Measurements from ENCODE around the gene CNTN4.

The CNTN4 gene

GRCh38 chr3:2862366-2862765, 763.7 kb downstream of the CNTN4 start:
- no peaks in the 10 kb centered on the region for H3K4me1 ChIP-seq (ENCODE audit: control insufficient read depth, insufficient read depth, low read depth, low read length)
- H2AFZ ChIP-seq (ENCODE audit: low read depth, low read length) = no peak overlapping the region
- 89% methylated on average over 1 of the region's 1 CpG for WGBS
- no peaks in the 10 kb centered on the region for H3K9me3 ChIP-seq (ENCODE audit: control insufficient read depth, low read length)
- H3K9ac ChIP-seq (ENCODE audit: low read length) = no peak overlapping the region
- no peak overlapping the region for H3K4ac ChIP-seq (ENCODE audit: low read depth in 1 of 2, low read length in 2 of 2)
- H3K18ac ChIP-seq (ENCODE audit: low read depth in 1 of 2, low read length in 2 of 2) = no peak overlapping the region
- no peak overlapping the region for H4K8ac ChIP-seq (ENCODE audit: low read length)
- no peak overlapping the region for H3K14ac ChIP-seq (ENCODE audit: low read length in 2 of 2)
- no peaks in the 10 kb centered on the region for H3K36me3 ChIP-seq (ENCODE audit: control insufficient read depth in 1 of 2, insufficient read depth in 2 of 2, low read depth in 1 of 2, low read length in 2 of 2)
- DNase-seq = no peak
- no peak overlapping the region for H3K4me2 ChIP-seq (ENCODE audit: low read length, poor library complexity, severe bottlenecking)
- no peak overlapping the region for H2AK5ac ChIP-seq (ENCODE audit: low read length, severe bottlenecking)
- H3K23ac ChIP-seq (ENCODE audit: low read length in 2 of 2) = no peak overlapping the region
- H3K4me3 ChIP-seq (ENCODE audit: insufficient read depth in 1 of 2, low read depth in 1 of 2, low read length in 2 of 2) = no peak overlapping the region
- H2BK15ac ChIP-seq (ENCODE audit: low read depth, poor library complexity, severe bottlenecking) = no peak overlapping the region
- no peak overlapping the region for H4K91ac ChIP-seq (ENCODE audit: low read length)
- H2BK12ac ChIP-seq (ENCODE audit: low read length in 2 of 2) = no peak overlapping the region
- no peak overlapping the region for H2BK120ac ChIP-seq (ENCODE audit: low read depth, low read length)
- no peaks in the 10 kb centered on the region for H3K27me3 ChIP-seq (ENCODE audit: control insufficient read depth in 1 of 2, insufficient read depth in 1 of 2, low read length in 2 of 2)
- no peaks in the 10 kb centered on the region for H3K79me1 ChIP-seq (replicated peaks; ENCODE audit: low read length, poor library complexity, severe bottlenecking)
- H2BK5ac ChIP-seq (ENCODE audit: low read depth, low read length, poor library complexity, severe bottlenecking) = no peak overlapping the region
- no peak overlapping the region for H3K27ac ChIP-seq (ENCODE audit: low read length, poor library complexity, severe bottlenecking)

- Histone ChIP-seq H3K4me2 (ENCODE audit: low read length, poor library complexity, severe bottlenecking) (no peak overlapping the region), H2AK5ac (ENCODE audit: low read length, severe bottlenecking) (no peak overlapping the region), H2BK5ac (ENCODE audit: low read depth, low read length, poor library complexity, severe bottlenecking) (no peak overlapping the region), H2AFZ (ENCODE audit: low read depth, low read length) (no peak overlapping the region), H3K27me3 (ENCODE audit: control insufficient read depth in 1 of 2, insufficient read depth in 1 of 2, low read length in 2 of 2) (no peaks in the 10 kb centered on the region), H2BK12ac (ENCODE audit: low read length in 2 of 2) (no peak overlapping the region), H3K9ac (ENCODE audit: low read length) (no peak overlapping the region), H4K8ac (ENCODE audit: low read length) (no peak overlapping the region), H3K23ac (ENCODE audit: low read length in 2 of 2) (no peak overlapping the region), H2BK120ac (ENCODE audit: low read depth, low read length) (no peak overlapping the region), H3K14ac (ENCODE audit: low read length in 2 of 2) (no peak overlapping the region), H3K4me1 (ENCODE audit: control insufficient read depth, insufficient read depth, low read depth, low read length) (no peaks in the 10 kb centered on the region), H3K9me3 (ENCODE audit: control insufficient read depth, low read length) (no peaks in the 10 kb centered on the region), H2BK15ac (ENCODE audit: low read depth, poor library complexity, severe bottlenecking) (no peak overlapping the region), H3K18ac (ENCODE audit: low read depth in 1 of 2, low read length in 2 of 2) (no peak overlapping the region), H3K27ac (ENCODE audit: low read length, poor library complexity, severe bottlenecking) (no peak overlapping the region), H3K36me3 (ENCODE audit: control insufficient read depth in 1 of 2, insufficient read depth in 2 of 2, low read depth in 1 of 2, low read length in 2 of 2) (no peaks in the 10 kb centered on the region), H3K79me1 (replicated peaks; ENCODE audit: low read length, poor library complexity, severe bottlenecking) (no peaks in the 10 kb centered on the region), H4K91ac (ENCODE audit: low read length) (no peak overlapping the region), H3K4ac (ENCODE audit: low read depth in 1 of 2, low read length in 2 of 2) (no peak overlapping the region), H3K4me3 (ENCODE audit: insufficient read depth in 1 of 2, low read depth in 1 of 2, low read length in 2 of 2) (no peak overlapping the region)
- 100% methylated on average over 1 of the region's 2 CpGs for WGBS
- no peak for DNase-seq
Observed at GRCh38 chr3:2863127-2863526, 764.5 kb downstream of the CNTN4 start.

GRCh38 chr3:2869905-2870304, 771.2 kb downstream of the CNTN4 start:
- Histone ChIP-seq H3K4me2 (ENCODE audit: low read length, poor library complexity, severe bottlenecking) (no peak overlapping the region), H3K18ac (ENCODE audit: low read depth in 1 of 2, low read length in 2 of 2) (no peak overlapping the region), H2BK120ac (ENCODE audit: low read depth, low read length) (no peak overlapping the region), H3K79me1 (replicated peaks; ENCODE audit: low read length, poor library complexity, severe bottlenecking) (no peaks in the 10 kb centered on the region), H2BK12ac (ENCODE audit: low read length in 2 of 2) (no peak overlapping the region), H3K4ac (ENCODE audit: low read depth in 1 of 2, low read length in 2 of 2) (no peak overlapping the region), H3K27ac (ENCODE audit: low read length, poor library complexity, severe bottlenecking) (no peak overlapping the region), H2BK5ac (ENCODE audit: low read depth, low read length, poor library complexity, severe bottlenecking) (no peak overlapping the region), H3K27me3 (ENCODE audit: control insufficient read depth in 1 of 2, insufficient read depth in 1 of 2, low read length in 2 of 2) (no peaks in the 10 kb centered on the region), H2BK15ac (ENCODE audit: low read depth, poor library complexity, severe bottlenecking) (no peak overlapping the region), H2AFZ (ENCODE audit: low read depth, low read length) (no peak overlapping the region), H2AK5ac (ENCODE audit: low read length, severe bottlenecking) (no peak overlapping the region), H3K23ac (ENCODE audit: low read length in 2 of 2) (no peak overlapping the region), H3K9me3 (ENCODE audit: control insufficient read depth, low read length) (no peaks in the 10 kb centered on the region), H3K4me1 (ENCODE audit: control insufficient read depth, insufficient read depth, low read depth, low read length) (no peaks in the 10 kb centered on the region), H4K8ac (ENCODE audit: low read length) (no peak overlapping the region), H4K91ac (ENCODE audit: low read length) (no peak overlapping the region), H3K4me3 (ENCODE audit: insufficient read depth in 1 of 2, low read depth in 1 of 2, low read length in 2 of 2) (no peak overlapping the region), H3K36me3 (ENCODE audit: control insufficient read depth in 1 of 2, insufficient read depth in 2 of 2, low read depth in 1 of 2, low read length in 2 of 2) (no peaks in the 10 kb centered on the region), H3K9ac (ENCODE audit: low read length) (no peak overlapping the region), H3K14ac (ENCODE audit: low read length in 2 of 2) (no peak overlapping the region)
- WGBS = 33% methylated on average over 1 of the region's 1 CpG
- DNase-seq = no peak

GRCh38 chr3:2870724-2871333, 772.2 kb downstream of the CNTN4 start:
- Histone ChIP-seq H4K8ac (ENCODE audit: low read length) (no peak overlapping the region), H3K4me2 (ENCODE audit: low read length, poor library complexity, severe bottlenecking) (no peak overlapping the region), H2BK120ac (ENCODE audit: low read depth, low read length) (no peak overlapping the region), H3K4me3 (ENCODE audit: insufficient read depth in 1 of 2, low read depth in 1 of 2, low read length in 2 of 2) (no peak overlapping the region), H3K18ac (ENCODE audit: low read depth in 1 of 2, low read length in 2 of 2) (peak overlapping the region in 1 of 2 experiments; percentile 21), H3K4me1 (ENCODE audit: control insufficient read depth, insufficient read depth, low read depth, low read length) (no peaks in the 10 kb centered on the region), H3K4ac (ENCODE audit: low read depth in 1 of 2, low read length in 2 of 2) (no peak overlapping the region), H2AK5ac (ENCODE audit: low read length, severe bottlenecking) (no peak overlapping the region), H2BK15ac (ENCODE audit: low read depth, poor library complexity, severe bottlenecking) (no peak overlapping the region), H3K9me3 (ENCODE audit: control insufficient read depth, low read length) (no peaks in the 10 kb centered on the region), H2BK12ac (ENCODE audit: low read length in 2 of 2) (no peak overlapping the region), H2BK5ac (ENCODE audit: low read depth, low read length, poor library complexity, severe bottlenecking) (no peak overlapping the region), H2AFZ (ENCODE audit: low read depth, low read length) (no peak overlapping the region), H3K14ac (ENCODE audit: low read length in 2 of 2) (peak overlapping the region in 1 of 2 experiments; percentile 65), H4K91ac (ENCODE audit: low read length) (no peak overlapping the region), H3K27me3 (ENCODE audit: control insufficient read depth in 1 of 2, insufficient read depth in 1 of 2, low read length in 2 of 2) (no peaks in the 10 kb centered on the region), H3K9ac (ENCODE audit: low read length) (no peak overlapping the region), H3K27ac (ENCODE audit: low read length, poor library complexity, severe bottlenecking) (no peak overlapping the region), H3K79me1 (replicated peaks; ENCODE audit: low read length, poor library complexity, severe bottlenecking) (no peaks in the 10 kb centered on the region), H3K36me3 (ENCODE audit: control insufficient read depth in 1 of 2, insufficient read depth in 2 of 2, low read depth in 1 of 2, low read length in 2 of 2) (no peaks in the 10 kb centered on the region), H3K23ac (ENCODE audit: low read length in 2 of 2) (no peak overlapping the region)
- DNase-seq = peak; percentile 18
- WGBS = 32% methylated on average over 1 of the region's 3 CpGs
